Tibial nerve (tissue), 4 donors: ENCODE results near the gene FGR. TPM values are rescaled to one million over a fixed set of nuclear protein-coding genes. Genes with fewer than 3 reads are reported as not detected.

Experiments used
- DNase-seq, 2 donors: peaks; one replicate each; pipeline ENCODE4 v3.0.0-alpha.2; 2019; ENCODE audit warnings: low spot score in 2 of 2
- H3K27ac ChIP-seq, 4 donors: fragments of 200-600 bp; sonication (generic) in 3 of 4; one replicate each; pipeline ENCODE4 v1.5.1; 2017 to 2019; ENCODE audit warnings: mild to moderate bottlenecking in 1 of 4
- H3K27me3 ChIP-seq, 2 donors: fragments of 200-600 bp; sonication (generic) in 1 of 2; one replicate each; pipeline versions ENCODE4 v1.5.1 to v1.6.0; 2017 to 2019
- H3K36me3 ChIP-seq, 3 donors: fragments of 200-600 bp; sonication (generic); one replicate each; pipeline ENCODE4 v1.5.1; 2018 to 2019
- H3K4me1 ChIP-seq, 4 donors: fragments of 200-600 bp; sonication (generic) in 3 of 4; one replicate each; pipeline ENCODE4 v1.5.1; 2017 to 2019
- H3K4me3 ChIP-seq, 4 donors: fragments of 200-600 bp; sonication (generic) in 3 of 4; one replicate each; pipeline ENCODE4 v1.5.1; 2017 to 2019; ENCODE audit warnings: mild to moderate bottlenecking in 1 of 4, moderate library complexity in 1 of 4
- H3K9me3 ChIP-seq, 4 donors: fragments of 200-600 bp; sonication (generic) in 3 of 4; one replicate each; pipeline ENCODE4 v1.5.1; 2017 to 2019
- CTCF ChIP-seq, 5 experiments: fragments of 200-600 bp in 3 of 5; fragments of 450-650 bp in 2 of 5; sonication (generic) in 3 of 5; IDR thresholded peaks; one replicate each; pipeline ENCODE4 v1.5.1; 2016 to 2019; ENCODE audit warnings: antibody characterized with exemption in 5 of 5, mild to moderate bottlenecking in 3 of 5, moderate library complexity in 2 of 5
- EP300 ChIP-seq, 2 donors: sonication (generic); formaldehyde crosslinking; IDR thresholded peaks; one replicate each; pipeline ENCODE4 v1.6.1; 2017; ENCODE audit warnings: antibody characterized with exemption in 2 of 2, mild to moderate bottlenecking in 1 of 2
- POLR2A ChIP-seq, 2 donors: fragments of 450-650 bp; IDR thresholded peaks; one replicate each; pipeline ENCODE4 v1.6.1; 2017; ENCODE audit warnings: antibody characterized with exemption in 2 of 2, mild to moderate bottlenecking in 2 of 2, moderate library complexity in 2 of 2
- WGBS, 2 donors: methylation state at CpG; one replicate each; pipeline ENCODE4 v1.1.5; 2018; 5-methylcytosine and 5-hydroxymethylcytosine counted together
- total RNA-seq, 4 donors: library from RNA; depleted of rRNA; stranded (reverse); fragments of >200 nt; gene quantifications; one replicate each; pipeline ENCODE4 v1.1.0, GENCODE V29; 2016

The FGR gene
- total RNA-seq, 4 donors from 2014 or later: 18.4 to 63.9 (median 22.6) TPM

- H3K4me3 ChIP-seq: no peak overlapping the region
- H3K27ac ChIP-seq: peak overlapping the region; percentile 52 to 99 (median 96)
Measured at GRCh38 chr1:27597516-27598294, 37.3 kb downstream of the FGR start.

DNA sequence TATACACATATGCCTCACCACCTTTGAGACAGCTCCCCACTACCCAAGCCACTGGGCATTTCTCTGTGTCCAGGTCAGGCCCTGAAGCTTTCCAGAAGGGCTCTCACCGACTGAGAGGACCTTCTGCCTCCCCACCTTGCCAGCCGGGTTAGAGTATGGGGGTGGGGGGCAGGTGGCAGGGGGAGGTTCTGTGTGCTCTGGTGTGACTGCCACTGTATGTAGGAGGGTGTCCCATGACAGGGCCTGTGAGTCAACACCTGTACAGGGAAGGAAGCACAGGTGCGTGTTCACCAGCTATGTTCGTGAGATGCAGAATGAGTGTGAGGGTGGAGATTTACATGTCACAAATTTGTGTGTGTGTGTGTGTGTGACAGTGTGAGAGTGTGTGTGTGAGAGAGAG, 38.0 kb downstream of the FGR start:
- Histone ChIP-seq H3K4me3 (no peak overlapping the region), H3K36me3 (peaks cover 0 to 6% (median 0%) of the 10 kb centered on the region in 3 donors), H3K4me1 (peaks cover 6 to 100% (median 94%) of the 10 kb centered on the region in 4 donors), H3K27me3 (no peaks in the 10 kb centered on the region), H3K9me3 (no peaks in the 10 kb centered on the region), H3K27ac (peak overlapping the region in 3 of 4 donors; percentile 44 to 99 (median 98))
- WGBS, 2 donors: 57 to 70% methylated on average over 4 of the region's 4 CpGs
- TF ChIP-seq POLR2A (IDR thresholded peaks at IDR 0.05) (no peak), EP300 (IDR thresholded peaks at IDR 0.05) (no peak), CTCF (IDR thresholded peaks at IDR 0.05) (no peak)
- no peak for DNase-seq

More at GRCh38 chr1:27597516-27598294, 37.3 kb downstream of the FGR start:
- Histone ChIP-seq H3K4me1 (peaks cover 6 to 100% (median 94%) of the 10 kb centered on the region in 4 donors), H3K36me3 (peaks cover 0 to 6% (median 0%) of the 10 kb centered on the region in 3 donors), H3K27me3 (no peaks in the 10 kb centered on the region), H3K9me3 (no peaks in the 10 kb centered on the region)
- WGBS, 2 donors: 24 to 25% methylated on average over 7 of the region's 7 CpGs
- TF ChIP-seq EP300 (IDR thresholded peaks at IDR 0.05): no peak
- no peak for TF ChIP-seq CTCF (IDR thresholded peaks at IDR 0.05)
- TF ChIP-seq POLR2A (IDR thresholded peaks at IDR 0.05): no peak
- no peak for DNase-seq

GRCh38 chr1:27596261-27596660, 38.7 kb downstream of the FGR start:
- 31 to 36% methylated on average over 8 to 9 of the region's 9 CpGs for WGBS, 2 donors
- H3K27ac ChIP-seq: peak overlapping the region in 3 of 4 donors; percentile 17 to 99 (median 98)
- H3K9me3 ChIP-seq: no peaks in the 10 kb centered on the region
- peaks cover 0 to 6% (median 0%) of the 10 kb centered on the region in 3 donors for H3K36me3 ChIP-seq
- no peak overlapping the region for H3K4me3 ChIP-seq
- no peak for DNase-seq
- peaks cover 6 to 100% (median 94%) of the 10 kb centered on the region in 4 donors for H3K4me1 ChIP-seq
- no peaks in the 10 kb centered on the region for H3K27me3 ChIP-seq
- TF ChIP-seq CTCF (IDR thresholded peaks at IDR 0.05): no peak
- TF ChIP-seq EP300 (IDR thresholded peaks at IDR 0.05): no peak
- no peak for TF ChIP-seq POLR2A (IDR thresholded peaks at IDR 0.05)

DNA sequence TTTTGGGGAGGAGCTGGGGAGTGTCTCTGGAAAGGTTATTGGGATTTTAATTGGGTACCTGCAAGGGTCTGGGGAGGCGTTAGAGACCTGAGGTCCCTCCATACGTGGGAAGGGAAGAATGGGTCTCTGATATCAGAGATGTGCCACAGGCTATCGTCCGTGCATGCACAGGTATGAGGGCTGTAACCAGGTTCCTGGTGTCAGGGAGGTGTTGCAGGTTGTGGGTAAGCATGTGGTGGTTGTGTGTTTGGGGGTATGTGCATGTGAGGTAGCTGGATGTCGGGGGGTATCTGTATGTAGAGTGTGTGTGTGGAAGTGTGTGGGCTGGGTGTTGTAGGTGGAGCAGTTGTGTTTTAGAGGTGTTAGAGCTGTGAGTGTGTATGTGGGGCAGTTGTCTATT, 39.4 kb downstream of the FGR start:
- DNase-seq: no peak
- 64 to 68% methylated on average over 5 of the region's 5 CpGs for WGBS, 2 donors
- no peaks in the 10 kb centered on the region for H3K27me3 ChIP-seq
- H3K9me3 ChIP-seq: no peaks in the 10 kb centered on the region
- H3K36me3 ChIP-seq: peaks cover 0 to 6% (median 0%) of the 10 kb centered on the region in 3 donors
- TF ChIP-seq EP300 (IDR thresholded peaks at IDR 0.05) (no peak), POLR2A (IDR thresholded peaks at IDR 0.05) (no peak), CTCF (IDR thresholded peaks at IDR 0.05) (no peak)
- peaks cover 6 to 100% (median 94%) of the 10 kb centered on the region in 4 donors for H3K4me1 ChIP-seq
- no peak overlapping the region for H3K4me3 ChIP-seq
- H3K27ac ChIP-seq: peak overlapping the region in 3 of 4 donors; percentile 17 to 99 (median 98)
